ENCODE results near the gene MIGA2. TPM values are rescaled to one million over a fixed set of nuclear protein-coding genes. Genes with fewer than 3 reads are reported as not detected.
"Not testable (repeated sequence)": the region's sequence is repeated elsewhere in the genome, so short reads cannot be mapped to it uniquely, and the experiment has no call there.

The MIGA2 gene
- total RNA-seq, 2 donors from 2014 or later = 31.8 to 36.3 TPM

GRCh38 chr9:129109537-129109903, 73.1 kb downstream of the MIGA2 start:
- intact Hi-C loops (cut with DNase I) = no loop called here
- ATAC-seq = no peak

GRCh38 chr9:129109952-129110739, 73.7 kb downstream of the MIGA2 start:
- peak; percentile 21 to 33 for ATAC-seq
- intact Hi-C loops (cut with DNase I) = no loop called here
- peak; percentile 43 for DNase-seq

More at GRCh38 chr9:129109537-129109903, 73.1 kb downstream of the MIGA2 start:
- DNase-seq = peak; percentile 48

GRCh38 chr9:129110740-129111527, 74.5 kb downstream of the MIGA2 start, which contains the start of the genes CRAT and PTPA:
TSS of gene CRAT (minus strand) at chr9:129110793. CDS start at chr9:129110509, 284 bp downstream.
TSS of gene PTPA (plus strand) at chr9:129111415. CDS start at chr9:129111601, 186 bp downstream.
- DNase-seq (peak; percentile 98), ATAC-seq (peak; percentile 93 to 94)
- intact Hi-C loops (cut with DNase I) = no loop called here

DNA sequence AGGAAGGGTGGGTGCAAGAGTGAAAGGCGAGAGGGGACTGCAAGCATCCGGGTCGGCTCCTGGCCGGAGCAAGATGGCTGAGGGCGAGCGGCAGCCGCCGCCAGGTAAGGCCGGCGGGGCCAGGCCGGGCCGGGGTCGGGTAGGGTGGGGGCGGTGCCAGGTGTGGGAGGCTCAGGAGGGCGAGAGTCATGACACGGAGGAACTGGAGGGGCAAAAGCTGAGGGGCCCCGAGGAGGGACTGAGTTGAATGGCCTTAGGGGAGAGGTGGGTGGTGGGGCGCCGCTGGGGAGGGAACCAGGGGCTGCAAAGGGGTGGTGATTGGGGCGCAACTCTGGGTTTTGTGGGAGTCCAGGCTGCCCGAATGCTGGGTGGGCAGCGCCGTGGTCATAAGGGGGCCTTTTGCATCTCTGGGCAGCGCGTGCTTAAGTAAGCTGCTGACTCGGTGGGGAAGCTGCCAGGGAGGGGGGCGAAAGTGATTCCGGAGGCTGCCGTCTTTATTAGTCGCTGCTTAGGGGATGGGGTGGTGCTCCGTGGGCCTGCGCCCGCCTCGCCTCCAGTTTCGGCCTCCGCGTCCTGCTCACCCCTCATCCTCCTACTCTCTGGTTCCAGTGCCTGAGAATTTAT, 75.2 kb downstream of the MIGA2 start:
- intact Hi-C loops (cut with DNase I) = no loop called here
- peak; percentile 54 for DNase-seq
- ATAC-seq = peak; percentile 2 to 8

DNA sequence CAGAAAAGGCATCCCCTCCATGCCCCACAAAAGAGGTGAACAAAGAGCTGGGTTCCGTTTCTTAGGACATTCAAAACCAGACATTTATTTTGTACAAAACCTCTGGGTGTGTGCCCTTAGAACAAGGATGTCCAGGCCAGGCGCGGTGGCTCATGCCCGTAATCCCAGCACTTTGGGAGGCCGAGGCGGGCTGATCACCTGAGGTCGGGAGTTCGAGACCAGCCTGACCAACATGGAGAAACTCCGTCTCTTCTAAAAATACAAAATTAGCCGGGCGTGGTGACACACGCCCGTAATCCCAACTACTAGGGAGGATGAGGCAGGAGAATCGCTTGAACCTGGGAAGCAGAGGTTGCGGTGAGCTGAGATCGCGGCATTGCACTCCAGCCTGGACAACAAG, 76.1 kb downstream of the MIGA2 start:
- ATAC-seq; DNase-seq; intact Hi-C loops (cut with DNase I): not testable (repeated sequence)

- no peak for DNase-seq
- intact Hi-C loops (cut with DNase I) = no loop called here
- ATAC-seq = no peak
These were observed 77.3 kb downstream of the MIGA2 start for GRCh38 chr9:129113645-129114304.

- DNase-seq (no peak), ATAC-seq (no peak)
- intact Hi-C loops (cut with DNase I) = no loop called here
These were observed 82.4 kb downstream of the MIGA2 start for GRCh38 chr9:129118799-129119198.

DNA sequence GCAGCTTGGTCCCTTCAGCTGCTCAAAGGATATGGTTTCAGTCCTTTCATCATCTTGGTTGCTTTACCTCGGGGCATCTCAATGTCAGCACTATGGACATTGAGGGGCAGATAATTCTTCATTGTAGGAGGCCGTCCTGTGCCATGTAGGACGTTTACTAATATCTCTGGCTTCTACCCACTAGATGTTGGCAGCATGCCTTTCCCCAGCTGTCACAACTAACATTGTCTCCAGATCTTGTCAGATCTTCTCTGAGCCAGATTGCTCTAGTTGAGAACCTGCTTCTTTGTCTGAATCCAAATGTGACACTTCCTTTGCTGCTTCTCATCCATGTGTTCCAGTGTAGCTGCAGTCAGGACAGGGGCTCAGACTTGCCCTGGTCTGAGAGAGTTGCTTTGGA, 85.1 kb downstream of the MIGA2 start:
- intact Hi-C loops (cut with DNase I) = no loop called here
- no peak for DNase-seq
- ATAC-seq = no peak

Other genes with a start within 250 kb of the MIGA2 start
- gene TBC1D13, start 249.4 kb upstream of the MIGA2 start, total RNA-seq = 10 to 100 TPM; 15.7 to 16.9 TPM
- 10 to 100 TPM; 58.5 to 61.8 TPM for gene ENDOG, start 218.1 kb upstream of the MIGA2 start, total RNA-seq
- 10 to 100 TPM; 18.5 to 20.9 TPM for gene SPOUT1, start 206.8 kb upstream of the MIGA2 start, total RNA-seq
- 10 to 100 TPM; 10.4 to 10.8 TPM for gene KYAT1, start 154.7 kb upstream of the MIGA2 start, total RNA-seq
- gene LRRC8A, start 154.5 kb upstream of the MIGA2 start, total RNA-seq = 10 to 100 TPM; 23.7 to 47.8 TPM
- 10 to 100 TPM; 21.4 to 28.2 TPM for gene PHYHD1, start 115.6 kb upstream of the MIGA2 start, total RNA-seq
- gene DOLK, start 89.0 kb upstream of the MIGA2 start, total RNA-seq = 10 to 100 TPM in 1 of 2 donors, 1 to 10 TPM in 1; 9.3 to 11.3 TPM
- 10 to 100 TPM; 14.8 to 30.0 TPM for gene NUP188, start 88.9 kb upstream of the MIGA2 start, total RNA-seq
- 10 to 100 TPM; 35.5 to 39.6 TPM for gene SH3GLB2, start 8.3 kb upstream of the MIGA2 start, total RNA-seq
- 1 to 10 TPM; 4.5 to 5.0 TPM for gene DOLPP1, start 44.5 kb downstream of the MIGA2 start, total RNA-seq
- gene CRAT, start 74.2 kb downstream of the MIGA2 start, total RNA-seq = 10 to 100 TPM; 58.4 to 61.1 TPM
- gene PTPA, start 74.8 kb downstream of the MIGA2 start, total RNA-seq = 100 to 1,000 TPM; 113 to 131 TPM
- 10 to 100 TPM in 1 of 2 donors, 1 to 10 TPM in 1; 5.4 to 13.1 TPM for gene IER5L, start 141.6 kb downstream of the MIGA2 start, total RNA-seq